HCT116 (cell line): ENCODE measurements around the gene LOXL1. TPM values are rescaled to one million over a fixed set of nuclear protein-coding genes. Genes with fewer than 3 reads are reported as not detected.

Source experiments
- ATAC-seq: fragments of 200-7000 bp; cut with Tn5 transposase; 2 replicates; pipeline ENCODE4 v1.9.1; 2020; ENCODE audit warnings: mild to moderate bottlenecking, moderate library complexity
- BruUV-seq: library from RNA; stranded (reverse); fragments of 400-500 nt; replicated peaks from 2 replicates; lab custom pipeline; 2021; lab: Mats Ljungman, UMichigan
- CTCF ChIA-PET: fragments of 300-600 bp; sonication (Branson Sonifier 250); formaldehyde crosslinking; loops from one replicate; lab custom pipeline; 2021; ENCODE audit warnings: antibody characterized with exemption; lab: Charles Lee
- POLR2A ChIA-PET: fragments of 300-600, 350-600 bp; sonication (Branson Sonifier 250); formaldehyde crosslinking; loops from one replicate; lab custom pipeline; 2021; ENCODE audit warnings: antibody characterized with exemption; lab: Charles Lee
- RAD21 ChIA-PET, 2 experiments: fragments of 300-600 bp; sonication (Branson Sonifier 250); formaldehyde crosslinking; loops; one replicate each; lab custom pipeline; 2023; ENCODE audit warnings: low total read pairs in 2 of 2; ENCODE audit not compliant: uncharacterized antibody in 2 of 2, unreplicated experiment in 2 of 2, low non-redundant PET in 1 of 2; lab: Charles Lee
- DNase-seq: peaks from one replicate; pipeline ENCODE4 v3.0.0-alpha.2; 2010; ENCODE audit warnings: low read depth, low spot score
- H2AFZ ChIP-seq: fragments of 200-600 bp; shearing (Covaris generic), sonication (generic); 2 replicates; pipeline ENCODE4 v1.6.1; 2017; ENCODE audit warnings: low read depth, mixed run types, mixed read lengths, antibody characterized with exemption, low read length; ENCODE audit not compliant: poor library complexity, severe bottlenecking
- H3K27ac ChIP-seq: 2 replicates; pipeline ENCODE4 v1.5.1; 2012; ENCODE audit warnings: low read depth, low read length
- H3K27me3 ChIP-seq: fragments of 200-600 bp; sonication (generic); 2 replicates; pipeline ENCODE4 v1.6.1; 2016; ENCODE audit warnings: mixed run types, low read length, mixed read lengths; ENCODE audit not compliant: insufficient read depth
- H3K36me3 ChIP-seq, 2 experiments: fragments of 200-500 bp in 1 of 2; fragments of 200-600 bp in 1 of 2; sonication (Bioruptor generic) in 1 of 2; sonication (generic) in 1 of 2; 2 replicates each; pipeline versions ENCODE4 v1.5.1 to v1.6.1; 2014 to 2016; ENCODE audit warnings: low read length in 2 of 2, inconsistent platforms in 1 of 2, mixed read lengths in 1 of 2, mixed run types in 1 of 2; ENCODE audit not compliant: insufficient read depth in 2 of 2, control insufficient read depth in 1 of 2
- H3K4me1 ChIP-seq, 2 experiments: fragments of 200-600 bp in 1 of 2; sonication (generic) in 1 of 2; 2 replicates each; pipeline versions ENCODE4 v1.5.1 to v1.6.1; 2012 to 2017; ENCODE audit warnings: low read length in 2 of 2, inconsistent platforms in 1 of 2, mild to moderate bottlenecking in 1 of 2, mixed read lengths in 1 of 2, mixed run types in 1 of 2, moderate library complexity in 1 of 2; ENCODE audit not compliant: insufficient read depth in 2 of 2, control insufficient read depth in 1 of 2
- H3K4me2 ChIP-seq: fragments of 200-600 bp; sonication (generic); 2 replicates; pipeline ENCODE4 v1.6.1; 2017; ENCODE audit warnings: mixed run types, low read length, mixed read lengths
- H3K4me3 ChIP-seq, 2 experiments: fragments of 200-600 bp in 1 of 2; sonication (generic) in 1 of 2; replicated peaks in 1 of 2; 2 replicates each; pipeline ENCODE4 v1.5.1; 2011 to 2016; ENCODE audit warnings: low read length in 2 of 2, control low read depth in 1 of 2, low read depth in 1 of 2, mild to moderate bottlenecking in 1 of 2, mixed read lengths in 1 of 2, mixed run types in 1 of 2
- H3K79me2 ChIP-seq: fragments of 200-600 bp; sonication (generic); 2 replicates; pipeline ENCODE4 v1.6.1; 2017; ENCODE audit warnings: mild to moderate bottlenecking, mixed run types, low read length, moderate library complexity, mixed read lengths; ENCODE audit not compliant: insufficient read depth
- H3K9ac ChIP-seq: fragments of 200-600 bp; sonication (generic); 2 replicates; pipeline ENCODE4 v1.6.1; 2016; ENCODE audit warnings: low read length, mixed read lengths
- H3K9me2 ChIP-seq: fragments of 200-600 bp; sonication (generic), shearing (Covaris generic); 2 replicates; pipeline ENCODE4 v1.6.1; 2017; ENCODE audit warnings: mixed run types, mild to moderate bottlenecking, moderate library complexity; ENCODE audit not compliant: insufficient read depth
- H3K9me3 ChIP-seq, 2 experiments: fragments of 200-500 bp in 1 of 2; fragments of 200-600 bp in 1 of 2; sonication (Bioruptor generic) in 1 of 2; sonication (generic) in 1 of 2; 2 replicates each; pipeline ENCODE4 v1.6.1; 2014 to 2017; ENCODE audit warnings: low read length in 2 of 2, mixed read lengths in 2 of 2, inconsistent platforms in 1 of 2, low read depth in 1 of 2, mild to moderate bottlenecking in 1 of 2, mixed run types in 1 of 2, moderate library complexity in 1 of 2; ENCODE audit not compliant: control insufficient read depth in 1 of 2, insufficient read depth in 1 of 2
- H4K20me1 ChIP-seq: fragments of 200-600 bp; sonication (generic), shearing (Covaris generic); 2 replicates; pipeline ENCODE4 v1.6.1; 2017; ENCODE audit warnings: mixed run types, mild to moderate bottlenecking, moderate library complexity; ENCODE audit not compliant: insufficient read depth
- CTCF ChIP-seq, 3 experiments: fragments of 200-600 bp in 1 of 3; sonication (generic) in 1 of 3; IDR thresholded peaks in 2 of 3; conservative IDR thresholded peaks in 1 of 3; 2 replicates each; pipeline ENCODE4 v1.5.1; 2012 to 2017; ENCODE audit warnings: low read depth in 2 of 3, low read length in 2 of 3, antibody characterized with exemption in 1 of 3, borderline replicate concordance in 1 of 3, control low read depth in 1 of 3, mild to moderate bottlenecking in 1 of 3, mixed read lengths in 1 of 3, mixed run types in 1 of 3, moderate library complexity in 1 of 3; ENCODE audit not compliant: insufficient read depth in 1 of 3
- ELF1 ChIP-seq: IDR thresholded peaks from 2 replicates; pipeline ENCODE4 v1.6.1; 2012; ENCODE audit warnings: low read depth, borderline replicate concordance
- RAD21 ChIP-seq: IDR thresholded peaks from 2 replicates; pipeline ENCODE4 v1.6.1; 2012; ENCODE audit warnings: low read depth, mild to moderate bottlenecking
- YY1 ChIP-seq: IDR thresholded peaks from 2 replicates; pipeline ENCODE4 v1.6.1; 2011; ENCODE audit warnings: low read length, low read depth, moderate library complexity, mild to moderate bottlenecking; ENCODE audit not compliant: insufficient replicate concordance; ENCODE audit errors: extremely low read depth
- ZFX ChIP-seq: fragments of 450-650 bp; IDR thresholded peaks from 2 replicates; pipeline ENCODE4 v1.6.1; 2017
- intact Hi-C: fragments of 100-400 bp; cut with micrococcal nuclease; formaldehyde crosslinking; loops from 2 replicates; pipeline ENCODE4 v1.10.0; 2022
- total RNA-seq: library from RNA; stranded (reverse); gene quantifications from one replicate; pipeline ENCODE4 v1.2.1, GENCODE V29; 2021; ENCODE audit not compliant: unreplicated experiment

Gene LOXL1
- total RNA-seq, 1 experiment from 2014 or later = 14.9 TPM

- Histone ChIP-seq H3K79me2 (no peaks in the 10 kb centered on the region), H3K9ac (no peak overlapping the region), H2AFZ (no peak overlapping the region), H3K27me3 (peaks cover 18% of the 10 kb centered on the region; the same call in 1 of the 2 replicates), H3K36me3 (no peaks in the 10 kb centered on the region; a peak in 1 of 4 replicates), H3K9me2 (no peaks in the 10 kb centered on the region), H3K9me3 (peaks cover 0 to 3% of the 10 kb centered on the region in 2 experiments; a peak in 1 of 4 replicates), H3K4me1 (peaks cover 0 to 10% of the 10 kb centered on the region in 2 experiments; a peak in 1 of 4 replicates), H4K20me1 (no peaks in the 10 kb centered on the region), H3K4me2 (no peak overlapping the region), H3K27ac (no peak overlapping the region), H3K4me3 (no peak overlapping the region)
- intact Hi-C loops = no loop called here
- TF ChIP-seq YY1 = no peak
- no peak for TF ChIP-seq ELF1
- POLR2A ChIA-PET = no interaction called here
- RAD21 ChIA-PET = no interaction called here
- ATAC-seq (no peak), DNase-seq (no peak)
- BruUV-seq = no TSS peak
- CTCF ChIA-PET = interaction anchor here (0.9 to 2.9 kb wide), 2 partner anchors 20 to 113 kb away, joined by 3 to 8 read pairs; no protein-coding TSS in a partner anchor
These were observed 32.0 kb upstream of the LOXL1 start for GRCh38 chr15:73894133-73894814.

GRCh38 chr15:73897441-73898261 lies 28.6 kb upstream of the LOXL1 start:
- intact Hi-C loops = no loop called here

More at GRCh38 chr15:73897441-73898261, 28.6 kb upstream of the LOXL1 start:
- no peaks in the 10 kb centered on the region for H4K20me1 ChIP-seq
- H3K4me1 ChIP-seq = peaks cover 0 to 10% of the 10 kb centered on the region in 2 experiments; a peak in 1 of 4 replicates
- H3K4me3 ChIP-seq = no peak overlapping the region
- TF ChIP-seq ZFX (no peak), RAD21 (peak; percentile 72), CTCF (IDR thresholded peaks at IDR 0.05 in 2 of 3, conservative IDR thresholded peaks at IDR 0.05 in 1 of 3; ENCODE audit: borderline replicate concordance in 1 of 3, insufficient read depth in 1 of 3, low read depth in 2 of 3, low read length in 2 of 3) (peak; percentile 93 to 99 (median 98))
- POLR2A ChIA-PET = no interaction called here
- no peaks in the 10 kb centered on the region for H3K79me2 ChIP-seq
- H3K27me3 ChIP-seq = no peaks in the 10 kb centered on the region
- no peak overlapping the region for H2AFZ ChIP-seq
- H3K27ac ChIP-seq = no peak overlapping the region; the same call in 1 of the 2 replicates
- RAD21 ChIA-PET = no interaction called here
- no peak overlapping the region for H3K4me2 ChIP-seq
- CTCF ChIA-PET = interaction anchor here (0.6 to 2.1 kb wide), 7 partner anchors 9 to 632 kb away, joined by 3 to 12 read pairs (median 3); no protein-coding TSS in a partner anchor
- H3K36me3 ChIP-seq = no peaks in the 10 kb centered on the region
- peaks cover 0 to under 1% of the 10 kb centered on the region in 2 experiments; a peak in 1 of 4 replicates for H3K9me3 ChIP-seq
- H3K9me2 ChIP-seq = no peaks in the 10 kb centered on the region
- ATAC-seq (peak; percentile 99), DNase-seq (peak; percentile 37)
- no peak overlapping the region for H3K9ac ChIP-seq
- BruUV-seq = no TSS peak
